Ascending aorta (tissue), 2 donors: Measurements from ENCODE around the gene CEP135. TPM values are rescaled to one million over a fixed set of nuclear protein-coding genes. Genes with fewer than 3 reads are reported as not detected.
"Not testable (repeated sequence)": the region's sequence is repeated elsewhere in the genome, so short reads cannot be mapped to it uniquely, and the experiment has no call there.

Experiments used
- DNase-seq, 2 donors: peaks; one replicate each; pipeline ENCODE4 v3.0.0-alpha.2; 2019; ENCODE audit warnings: low spot score in 2 of 2
- H3K27ac ChIP-seq, 2 donors: fragments of 200-600 bp; sonication (generic); one replicate each; pipeline ENCODE4 v1.5.1; 2016 to 2017; ENCODE audit warnings: mild to moderate bottlenecking in 1 of 2
- H3K27me3 ChIP-seq: fragments of 200-600 bp; sonication (generic); one replicate; pipeline ENCODE4 v1.5.1; 2017
- H3K36me3 ChIP-seq, 2 donors: fragments of 200-600 bp; sonication (generic); one replicate each; pipeline ENCODE4 v1.5.1; 2016
- H3K4me1 ChIP-seq, 2 donors: fragments of 200-600 bp; sonication (generic); one replicate each; pipeline ENCODE4 v1.5.1; 2016 to 2017; ENCODE audit warnings: mild to moderate bottlenecking in 1 of 2
- H3K4me3 ChIP-seq, 2 donors: fragments of 200-600 bp; sonication (generic); one replicate each; pipeline ENCODE4 v1.5.1; 2016 to 2017; ENCODE audit warnings: mild to moderate bottlenecking in 1 of 2
- H3K9me3 ChIP-seq, 2 donors: fragments of 200-600 bp; sonication (generic); one replicate each; pipeline ENCODE4 v1.5.1; 2016
- CTCF ChIP-seq, 3 experiments: fragments of 200-600 bp in 2 of 3; fragments of 450-650 bp in 1 of 3; sonication (generic) in 2 of 3; IDR thresholded peaks; one replicate each; pipeline ENCODE4 v1.5.1; 2016 to 2019; ENCODE audit warnings: antibody characterized with exemption in 3 of 3, mild to moderate bottlenecking in 1 of 3, moderate library complexity in 1 of 3
- intact Hi-C: fragments of 100-400 bp; cut with DNase I; formaldehyde crosslinking; loops from one replicate; pipeline ENCODE4 v1.15.1; 2023
- total RNA-seq: library from RNA; depleted of rRNA; stranded (reverse); fragments of >200 nt; gene quantifications from one replicate; pipeline ENCODE4 v1.1.0, GENCODE V29; 2016

CEP135 gene
- total RNA-seq, 1 donor from 2014 or later, result 0.53 TPM

GRCh38 chr4:56060036-56060435 is 111.3 kb downstream of the CEP135 start:
- Histone ChIP-seq H3K9me3 (no peaks in the 10 kb centered on the region), H3K27me3 (no peaks in the 10 kb centered on the region), H3K4me3 (no peak overlapping the region), H3K27ac (no peak overlapping the region), H3K36me3 (no peaks in the 10 kb centered on the region), H3K4me1 (no peaks in the 10 kb centered on the region)
- no peak for TF ChIP-seq CTCF (IDR thresholded peaks at IDR 0.05)
- intact Hi-C loops, result no loop called here
- no peak for DNase-seq

- no peak for TF ChIP-seq CTCF (IDR thresholded peaks at IDR 0.05)
- H3K27ac ChIP-seq, result no peak overlapping the region
- H3K36me3 ChIP-seq, result no peaks in the 10 kb centered on the region
- no peak for DNase-seq
- no peaks in the 10 kb centered on the region for H3K9me3 ChIP-seq
- H3K4me3 ChIP-seq, result no peak overlapping the region
- H3K4me1 ChIP-seq, result no peaks in the 10 kb centered on the region
- no peaks in the 10 kb centered on the region for H3K27me3 ChIP-seq
- intact Hi-C loops, result no loop called here
Observed at GRCh38 chr4:56062106-56062505, 113.4 kb downstream of the CEP135 start.

- no peaks in the 10 kb centered on the region for H3K9me3 ChIP-seq
- no peaks in the 10 kb centered on the region for H3K27me3 ChIP-seq
- no peak overlapping the region for H3K4me3 ChIP-seq
- H3K27ac ChIP-seq, result no peak overlapping the region
- no peaks in the 10 kb centered on the region for H3K36me3 ChIP-seq
- intact Hi-C loops, result no loop called here
- no peaks in the 10 kb centered on the region for H3K4me1 ChIP-seq
- DNase-seq, result no peak
- no peak for TF ChIP-seq CTCF (IDR thresholded peaks at IDR 0.05)
Observed at GRCh38 chr4:56062526-56063145, 113.9 kb downstream of the CEP135 start.

GRCh38 chr4:56066493-56066892 is 117.7 kb downstream of the CEP135 start:
- TF ChIP-seq CTCF (IDR thresholded peaks at IDR 0.05), result no peak
- no peak overlapping the region for H3K27ac ChIP-seq
- intact Hi-C loops, result no loop called here
- no peaks in the 10 kb centered on the region for H3K9me3 ChIP-seq
- H3K27me3 ChIP-seq, result no peaks in the 10 kb centered on the region
- no peak overlapping the region for H3K4me3 ChIP-seq
- H3K36me3 ChIP-seq, result no peaks in the 10 kb centered on the region
- no peaks in the 10 kb centered on the region for H3K4me1 ChIP-seq
- DNase-seq, result no peak

- H3K27me3 ChIP-seq, result no peaks in the 10 kb centered on the region
- H3K4me1 ChIP-seq, result no peaks in the 10 kb centered on the region
- DNase-seq, result no peak
- H3K4me3 ChIP-seq, result no peak overlapping the region
- TF ChIP-seq CTCF (IDR thresholded peaks at IDR 0.05), result no peak
- no peaks in the 10 kb centered on the region for H3K9me3 ChIP-seq
- H3K36me3 ChIP-seq, result no peaks in the 10 kb centered on the region
- no peak overlapping the region for H3K27ac ChIP-seq
- intact Hi-C loops, result no loop called here
Observed at GRCh38 chr4:56067826-56068225, 119.1 kb downstream of the CEP135 start.

GRCh38 chr4:56072730-56073129 is 124.0 kb downstream of the CEP135 start:
- H3K9me3 ChIP-seq, H3K4me1 ChIP-seq, H3K4me3 ChIP-seq, DNase-seq, H3K36me3 ChIP-seq, H3K27me3 ChIP-seq, H3K27ac ChIP-seq, intact Hi-C loops: not testable (repeated sequence)
